Tibial artery (tissue), 4 donors: ENCODE measurements around the gene TAF3.

Experiments used
- DNase-seq, 2 donors: peaks; one replicate each; pipeline ENCODE4 v3.0.0-alpha.2; 2019
- H3K27ac ChIP-seq, 2 donors: fragments of 200-600 bp; sonication (generic) in 1 of 2; 1 replicate in 1 of 2; 2 replicates in 1 of 2; pipeline ENCODE4 v1.5.1; 2018 to 2019; ENCODE audit warnings: mild to moderate bottlenecking in 1 of 2
- H3K27me3 ChIP-seq, 2 donors: fragments of 200-600 bp; sonication (generic) in 1 of 2; one replicate each; pipeline versions ENCODE4 v1.5.1 to v1.6.0; 2016 to 2019
- H3K36me3 ChIP-seq, 3 donors: fragments of 200-600 bp; sonication (generic) in 2 of 3; one replicate each; pipeline ENCODE4 v1.5.1; 2016 to 2019; ENCODE audit warnings: mild to moderate bottlenecking in 2 of 3
- H3K4me1 ChIP-seq, 4 donors: fragments of 200-600 bp; sonication (generic) in 2 of 4; 1 replicate in 3 of 4; 2 replicates in 1 of 4; pipeline ENCODE4 v1.5.1; 2016 to 2019
- H3K4me3 ChIP-seq, 2 donors: fragments of 200-600 bp; sonication (generic) in 1 of 2; 1 replicate in 1 of 2; 2 replicates in 1 of 2; pipeline ENCODE4 v1.5.1; 2018 to 2019; ENCODE audit warnings: mild to moderate bottlenecking in 2 of 2
- H3K9me3 ChIP-seq, 3 donors: fragments of 200-600 bp; sonication (generic) in 1 of 3; one replicate each; pipeline ENCODE4 v1.5.1; 2016 to 2019
- CTCF ChIP-seq, 2 experiments: fragments of 200-600 bp in 1 of 2; fragments of 450-650 bp in 1 of 2; IDR thresholded peaks; one replicate each; pipeline ENCODE4 v1.5.1; 2017 to 2019; ENCODE audit warnings: antibody characterized with exemption in 2 of 2, mild to moderate bottlenecking in 1 of 2, moderate library complexity in 1 of 2
- intact Hi-C: fragments of 100-400 bp; cut with DNase I; formaldehyde crosslinking; loops from one replicate; pipeline ENCODE4 v1.15.0; 2023; ENCODE audit warnings: low total_unique reads

The TAF3 gene

DNA sequence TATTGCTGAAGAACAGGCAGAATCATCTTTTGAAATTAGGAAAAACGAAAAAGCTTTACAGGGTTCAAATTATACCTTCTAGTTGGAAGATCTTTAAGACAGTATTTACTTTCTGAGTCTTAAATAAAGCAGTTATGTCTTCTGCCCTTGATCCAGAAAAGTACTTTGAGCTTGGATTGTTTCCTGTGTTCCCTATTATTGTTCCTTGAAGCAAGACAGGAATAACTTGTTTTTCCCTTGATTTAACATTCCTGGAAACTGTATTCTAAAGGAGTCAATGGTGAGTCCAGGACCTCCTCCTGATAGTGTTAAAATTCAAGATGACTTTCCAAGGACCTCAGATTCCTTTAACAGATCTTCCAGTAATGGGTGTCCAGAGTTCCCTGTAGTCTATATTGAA, 161.9 kb downstream of the TAF3 start:
- intact Hi-C loops, result no loop called here
- Histone ChIP-seq H3K4me1 (no peaks in the 10 kb centered on the region), H3K4me3 (no peak overlapping the region), H3K9me3 (no peaks in the 10 kb centered on the region), H3K27ac (no peak overlapping the region), H3K27me3 (no peaks in the 10 kb centered on the region), H3K36me3 (peaks cover 11 to 30% (median 15%) of the 10 kb centered on the region in 3 donors)
- no peak for DNase-seq
- no peak for TF ChIP-seq CTCF (IDR thresholded peaks at IDR 0.05)

- H3K9me3 ChIP-seq, result no peaks in the 10 kb centered on the region
- intact Hi-C loops, result no loop called here
- no peak for TF ChIP-seq CTCF (IDR thresholded peaks at IDR 0.05)
- no peak for DNase-seq
- no peaks in the 10 kb centered on the region for H3K4me1 ChIP-seq
- H3K27me3 ChIP-seq, result no peaks in the 10 kb centered on the region
- peaks cover 9 to 26% (median 15%) of the 10 kb centered on the region in 3 donors for H3K36me3 ChIP-seq
- H3K4me3 ChIP-seq, result no peak overlapping the region
- no peak overlapping the region for H3K27ac ChIP-seq
These were observed 164.4 kb downstream of the TAF3 start for GRCh38 chr10:7982727-7983126.

DNA sequence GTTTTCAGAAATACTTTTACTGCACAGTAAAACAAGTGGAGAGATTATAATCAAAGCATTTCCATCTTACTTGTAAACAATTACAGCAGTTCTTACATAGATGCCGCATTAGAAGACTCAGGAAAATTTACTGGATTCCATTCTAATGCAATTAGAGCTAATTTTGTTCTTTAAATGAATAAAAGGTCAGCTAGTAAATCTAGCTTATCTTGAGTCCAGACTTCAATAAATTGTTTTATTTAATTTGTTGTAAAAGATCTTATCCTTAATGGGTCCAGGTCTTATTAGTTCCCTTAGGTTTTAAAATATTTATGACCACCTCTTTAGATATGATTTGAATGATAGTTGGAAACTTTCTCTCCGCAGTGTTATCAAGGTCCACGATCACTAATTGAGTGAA, 166.0 kb downstream of the TAF3 start:
- Histone ChIP-seq H3K27ac (no peak overlapping the region), H3K27me3 (no peaks in the 10 kb centered on the region), H3K36me3 (peaks cover 0 to 14% (median 7%) of the 10 kb centered on the region in 3 donors), H3K4me1 (no peaks in the 10 kb centered on the region), H3K4me3 (no peak overlapping the region), H3K9me3 (no peaks in the 10 kb centered on the region)
- no peak for DNase-seq
- TF ChIP-seq CTCF (IDR thresholded peaks at IDR 0.05), result no peak
- intact Hi-C loops, result no loop called here

- no peak for TF ChIP-seq CTCF (IDR thresholded peaks at IDR 0.05)
- intact Hi-C loops, result no loop called here
- Histone ChIP-seq H3K9me3 (no peaks in the 10 kb centered on the region), H3K27me3 (no peaks in the 10 kb centered on the region), H3K4me1 (no peaks in the 10 kb centered on the region), H3K36me3 (peaks cover 0 to 14% (median 1%) of the 10 kb centered on the region in 3 donors), H3K27ac (no peak overlapping the region), H3K4me3 (no peak overlapping the region)
- DNase-seq, result no peak
These were observed 166.6 kb downstream of the TAF3 start for GRCh38 chr10:7984896-7985295.

- Histone ChIP-seq H3K36me3 (peaks cover 0 to 7% (median 0%) of the 10 kb centered on the region in 3 donors), H3K4me1 (no peaks in the 10 kb centered on the region)
- intact Hi-C loops, result no loop called here
These were observed 168.5 kb downstream of the TAF3 start for GRCh38 chr10:7986851-7987250.

More at GRCh38 chr10:7986851-7987250, 168.5 kb downstream of the TAF3 start:
- no peak overlapping the region for H3K4me3 ChIP-seq
- no peak for TF ChIP-seq CTCF (IDR thresholded peaks at IDR 0.05)
- DNase-seq, result no peak
- H3K27me3 ChIP-seq, result no peaks in the 10 kb centered on the region
- H3K9me3 ChIP-seq, result no peaks in the 10 kb centered on the region
- H3K27ac ChIP-seq, result no peak overlapping the region
